GM12872 (cell line): ENCODE results near the gene FOXN1.

Source experiments
- CTCF ChIP-seq: IDR thresholded peaks from 3 replicates; pipeline ENCODE4 v1.5.1; 2011; ENCODE audit warnings: low read depth, mild to moderate bottlenecking, low read length, moderate library complexity; ENCODE audit not compliant: insufficient read depth

FOXN1 gene

DNA sequence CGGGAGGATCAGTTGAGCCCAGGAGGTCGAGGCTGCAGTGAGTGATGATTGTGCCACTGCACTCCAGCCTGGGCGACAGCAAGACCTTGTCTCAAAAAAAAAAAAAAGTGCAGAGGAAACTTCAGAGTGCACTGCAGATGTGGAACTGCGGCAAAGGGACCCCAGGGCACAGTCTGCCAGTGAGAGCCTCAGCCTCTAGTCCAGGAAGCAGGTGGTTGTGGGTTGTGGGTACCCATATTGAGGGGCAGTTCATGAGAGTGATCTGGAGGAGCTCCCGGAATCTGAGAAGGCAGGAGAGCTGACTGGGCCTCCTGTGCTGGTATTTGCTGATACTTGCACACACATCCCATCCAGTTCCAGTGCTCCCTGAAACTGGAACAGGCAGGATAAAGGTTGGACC is 13.1 kb downstream of the FOXN1 start:
- no peak for TF ChIP-seq CTCF

DNA sequence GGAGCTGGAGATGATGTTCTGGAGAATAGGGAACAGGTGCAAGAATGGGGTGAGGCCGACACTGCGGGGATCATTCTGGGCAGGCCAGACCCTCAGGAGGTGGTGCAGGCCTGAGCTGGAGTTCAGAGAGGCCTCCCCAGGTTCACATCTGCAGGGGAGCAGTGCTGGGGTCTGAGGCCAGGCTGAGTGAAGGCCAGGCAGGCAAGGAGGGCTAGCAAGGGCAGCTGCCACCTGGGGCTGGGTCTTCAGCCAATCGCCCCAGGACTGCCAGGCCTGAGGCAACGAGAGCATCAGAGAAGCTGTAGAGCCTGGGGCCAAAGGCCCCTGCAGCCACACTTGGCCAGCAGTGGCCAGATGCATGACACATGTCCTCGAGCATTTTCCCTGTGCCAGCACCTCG is 14.5 kb downstream of the FOXN1 start:
- no peak for TF ChIP-seq CTCF

DNA sequence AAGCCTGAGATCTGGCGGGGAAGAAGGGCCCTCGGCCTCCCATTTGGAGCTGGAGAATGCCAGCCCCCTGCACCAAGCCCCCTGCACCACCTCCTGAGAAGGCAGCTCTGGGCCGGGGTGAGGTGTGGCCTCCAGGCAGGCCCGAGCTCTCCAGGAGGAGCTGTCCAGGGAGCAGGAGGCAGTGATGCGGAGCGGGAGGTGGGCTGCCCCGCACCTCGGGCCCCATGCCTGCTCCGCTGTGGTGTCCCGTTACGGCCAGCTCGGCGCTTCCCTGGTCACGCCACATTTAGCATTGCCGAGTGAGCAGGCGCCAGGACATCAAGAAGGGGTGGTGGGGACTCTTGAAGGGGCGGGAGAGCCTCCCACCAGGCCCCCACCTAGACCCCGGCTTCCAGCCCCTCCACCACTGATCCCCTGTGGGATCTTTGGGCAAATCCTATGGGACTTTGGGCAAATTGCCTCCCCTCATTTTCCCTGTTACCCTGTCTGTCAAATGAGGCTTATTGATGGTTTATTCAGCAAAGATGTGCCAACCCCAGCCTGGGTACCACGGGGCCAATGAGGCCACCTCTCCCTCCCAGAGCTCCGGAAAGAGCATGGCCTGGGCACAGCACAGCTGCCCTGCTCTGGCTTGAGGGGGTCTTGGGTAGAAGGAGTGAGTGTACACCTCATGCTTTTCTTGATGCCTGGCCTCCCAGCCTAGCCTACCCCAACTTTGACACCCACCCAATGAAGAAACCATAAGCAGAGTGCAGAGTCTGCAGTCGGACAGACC is 15.3 kb downstream of the FOXN1 start:
- no peak for TF ChIP-seq CTCF

GRCh38 chr17:28523186-28523585 is 17.0 kb downstream of the FOXN1 start:
- no peak for TF ChIP-seq CTCF

GRCh38 chr17:28523876-28524275 is 17.7 kb downstream of the FOXN1 start:
- TF ChIP-seq CTCF, result no peak

GRCh38 chr17:28524476-28525424 is 18.6 kb downstream of the FOXN1 start:
- TF ChIP-seq CTCF, result no peak

GRCh38 chr17:28526381-28526780 is 20.2 kb downstream of the FOXN1 start:
- TF ChIP-seq CTCF, result no peak
